ENCODE data around the gene ADM2.
"Not testable (repeated sequence)": the region's sequence is repeated elsewhere in the genome, so short reads cannot be mapped to it uniquely, and the experiment has no call there.

Gene ADM2

DNA sequence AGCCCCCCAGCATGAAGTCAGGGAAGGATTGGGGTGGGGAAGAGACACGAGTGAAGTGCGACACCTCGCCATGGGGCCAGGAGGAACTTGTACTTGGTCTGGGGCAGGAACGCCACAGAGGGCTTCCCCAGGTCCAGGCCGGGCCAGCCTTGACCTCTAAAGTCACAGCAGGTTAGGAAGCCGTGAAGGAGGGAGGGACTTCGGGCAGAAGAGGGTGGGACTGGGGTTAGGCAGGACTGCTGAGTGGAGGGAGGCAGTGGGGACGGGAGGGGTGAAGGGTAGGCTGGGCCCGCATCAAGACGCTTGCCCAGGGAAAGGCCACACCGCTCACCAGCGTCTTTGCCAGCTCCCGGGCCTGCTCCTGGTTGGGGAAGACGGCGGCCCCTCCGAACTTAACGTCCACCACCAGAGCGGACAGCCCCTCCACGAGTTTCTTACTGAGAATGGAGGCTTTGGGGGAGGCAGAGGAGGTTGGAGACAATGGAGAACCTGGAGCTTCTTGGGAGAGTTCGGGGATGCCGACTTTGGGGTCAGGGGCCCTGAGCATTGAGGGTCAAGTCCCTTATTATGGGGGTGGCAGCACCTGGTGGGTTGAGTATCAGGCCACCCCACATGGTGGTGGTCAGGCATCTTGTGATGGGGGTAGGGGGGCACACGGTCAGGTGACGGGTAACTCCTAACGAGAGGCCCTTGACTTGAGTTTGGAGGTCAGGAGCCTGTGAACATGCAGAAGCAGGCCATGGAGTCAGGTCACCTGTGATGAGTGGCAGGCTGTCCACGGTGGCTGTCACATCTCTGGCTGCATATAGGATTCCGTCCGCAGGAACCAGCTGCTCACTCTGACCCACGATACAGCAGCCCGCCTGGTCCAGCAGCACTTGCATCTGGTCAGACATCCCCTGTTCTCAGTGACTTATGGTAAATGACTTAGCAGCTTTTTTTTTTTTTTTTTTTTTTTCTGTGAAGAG lies 45.8 kb downstream of the ADM2 start:
- peak; percentile 18 for DNase-seq

DNA sequence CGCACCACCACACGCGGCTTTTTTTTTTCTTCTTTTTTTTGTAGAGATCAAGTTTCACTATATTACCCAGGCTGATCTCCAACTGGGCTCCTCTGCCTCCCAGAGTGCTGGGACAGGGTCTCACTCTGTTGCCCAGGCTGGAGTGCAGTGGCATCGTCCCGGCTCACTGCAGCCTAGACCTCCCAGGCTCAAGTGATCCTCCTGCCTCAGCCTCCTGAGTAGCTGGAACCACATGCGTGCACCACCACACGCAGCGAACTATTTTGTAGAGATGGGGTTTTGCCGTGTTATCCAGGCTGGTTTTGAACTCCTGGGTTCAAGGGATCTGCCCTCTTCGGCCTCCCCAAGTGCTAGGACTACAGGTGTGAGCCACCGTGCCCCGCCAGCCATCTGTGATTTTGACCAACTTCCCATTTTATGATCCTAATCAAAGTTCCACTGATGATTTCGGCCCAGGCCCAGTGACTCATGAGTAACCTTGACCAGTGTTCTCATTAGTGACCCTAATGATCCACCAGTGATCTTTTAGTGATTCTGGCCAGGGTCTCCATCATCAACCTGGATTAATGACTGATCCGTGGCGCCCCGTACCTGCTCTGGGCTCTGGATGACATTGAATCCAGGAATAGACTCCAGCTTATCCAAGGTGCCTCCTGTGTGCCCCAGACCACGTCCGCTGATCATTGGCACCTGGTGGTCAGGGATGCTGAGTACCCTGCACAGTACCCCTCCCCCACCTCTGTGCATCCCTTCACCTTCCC lies 46.8 kb downstream of the ADM2 start:
- no peak for DNase-seq

DNA sequence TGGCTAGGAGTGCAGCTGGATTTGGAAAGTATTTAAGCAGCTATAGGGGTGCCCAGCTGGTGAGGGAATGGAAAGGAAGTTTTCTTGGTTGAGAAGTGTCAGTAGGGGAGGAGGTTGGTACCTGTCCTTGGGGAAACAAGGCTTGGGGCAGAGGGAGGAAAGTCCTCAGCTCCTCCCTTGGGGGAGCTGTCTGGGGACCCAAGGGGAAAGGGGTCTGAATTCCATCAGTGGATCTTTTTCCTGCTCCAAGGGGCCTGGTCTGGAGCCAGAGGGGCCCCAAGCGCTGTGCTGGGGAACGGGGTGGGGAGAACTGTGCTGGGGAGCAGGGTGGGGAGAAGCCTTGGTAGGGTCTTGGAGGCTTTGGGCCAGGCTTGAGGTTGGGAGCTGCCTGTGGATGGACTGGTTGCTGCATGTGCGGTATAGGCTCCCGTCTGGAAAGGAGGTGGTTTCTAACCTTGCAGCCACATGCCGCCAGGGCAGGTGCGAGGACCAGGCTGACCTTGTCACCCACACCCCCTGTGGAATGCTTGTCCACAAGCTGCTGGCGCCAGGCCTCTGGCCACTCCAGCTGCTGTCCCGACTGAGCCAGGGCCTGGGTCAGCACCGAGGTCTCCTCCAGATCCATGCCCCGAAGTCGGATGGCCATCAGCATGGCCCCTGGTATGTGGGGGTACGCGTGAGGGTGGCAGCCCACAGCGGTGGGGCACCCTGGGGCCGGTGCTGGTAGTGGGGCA lies 47.5 kb downstream of the ADM2 start:
- no peak for DNase-seq

DNA sequence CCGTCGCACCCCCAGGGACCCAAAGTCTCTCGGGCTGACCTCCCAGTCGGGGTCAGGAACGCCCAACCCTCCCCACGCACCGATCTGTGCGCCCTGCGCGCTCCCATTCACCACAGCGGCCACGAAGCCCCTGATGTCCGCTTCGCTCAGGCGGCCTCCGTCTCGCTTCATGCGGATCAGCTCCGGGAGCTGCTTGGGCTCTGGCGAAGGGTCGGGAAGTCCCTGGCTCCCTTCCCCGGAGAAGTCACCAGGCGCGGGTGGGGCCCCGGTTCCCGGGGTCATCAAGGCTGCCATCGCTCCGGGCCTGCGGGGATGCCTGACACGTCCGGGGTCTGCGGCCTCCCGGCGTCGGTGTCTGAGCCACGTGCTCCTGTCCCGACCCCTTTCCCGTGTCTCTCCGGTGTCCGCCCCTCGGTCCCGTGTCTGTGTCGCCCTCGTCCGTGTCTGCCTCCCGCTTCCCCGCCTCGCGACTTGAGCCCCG lies 48.1 kb downstream of the ADM2 start:
- no peak for DNase-seq

DNA sequence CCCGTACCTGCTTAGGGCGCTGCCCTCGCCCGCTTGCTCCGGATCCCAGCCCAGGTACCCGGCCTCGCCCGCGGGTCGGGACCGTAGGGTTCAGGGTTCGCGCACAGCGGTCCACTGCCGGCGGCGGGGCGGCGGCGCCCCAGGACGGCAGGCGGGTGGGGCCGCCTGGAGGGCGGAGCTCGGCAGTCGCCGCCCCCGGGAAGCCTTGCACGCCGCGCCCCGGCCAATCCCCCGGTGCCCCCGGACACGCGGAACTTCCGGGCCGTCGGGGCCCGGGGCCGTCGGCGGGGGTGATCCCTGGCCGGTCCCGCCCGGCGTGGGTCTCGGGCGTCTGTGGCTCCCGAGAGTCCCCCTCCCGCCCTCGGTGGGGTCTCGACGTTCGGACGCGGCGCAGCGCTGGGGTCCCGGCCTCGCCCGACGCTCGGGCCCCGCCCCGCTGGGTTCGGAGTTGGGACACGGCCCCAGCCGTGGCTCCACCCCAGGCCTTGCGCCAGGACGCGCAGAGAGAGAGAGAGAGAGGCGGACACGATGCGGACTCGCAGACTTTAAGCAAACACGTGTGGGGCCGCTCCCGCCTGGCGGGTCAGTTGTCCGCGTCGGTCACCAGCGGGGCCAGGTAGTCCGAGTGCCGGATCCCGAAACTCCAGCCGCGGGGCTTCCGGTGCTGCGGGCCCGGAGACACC lies 48.7 kb downstream of the ADM2 start, which contains the start of gene TYMP:
TSS of gene TYMP (minus strand) at position 116 of the 683 bp plus-strand sequence. CDS start 303 bp downstream, outside the sequence.
- DNase-seq = peak; percentile 49

DNA sequence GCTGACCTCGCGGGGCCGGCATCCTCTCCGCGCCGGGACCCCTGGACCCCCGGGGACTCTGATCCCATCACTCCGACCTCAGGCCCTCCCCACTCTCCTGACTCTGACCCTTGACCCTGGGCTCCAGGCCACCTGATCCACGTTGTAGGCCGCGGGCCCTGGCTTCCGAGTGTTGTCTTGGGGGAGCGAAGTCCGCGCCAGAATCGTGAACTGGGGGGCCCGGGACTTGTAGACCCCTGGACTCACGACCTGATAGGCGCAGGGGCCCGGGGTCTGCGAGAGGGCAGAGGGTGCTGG lies 49.2 kb downstream of the ADM2 start:
- DNase-seq = no peak

DNA sequence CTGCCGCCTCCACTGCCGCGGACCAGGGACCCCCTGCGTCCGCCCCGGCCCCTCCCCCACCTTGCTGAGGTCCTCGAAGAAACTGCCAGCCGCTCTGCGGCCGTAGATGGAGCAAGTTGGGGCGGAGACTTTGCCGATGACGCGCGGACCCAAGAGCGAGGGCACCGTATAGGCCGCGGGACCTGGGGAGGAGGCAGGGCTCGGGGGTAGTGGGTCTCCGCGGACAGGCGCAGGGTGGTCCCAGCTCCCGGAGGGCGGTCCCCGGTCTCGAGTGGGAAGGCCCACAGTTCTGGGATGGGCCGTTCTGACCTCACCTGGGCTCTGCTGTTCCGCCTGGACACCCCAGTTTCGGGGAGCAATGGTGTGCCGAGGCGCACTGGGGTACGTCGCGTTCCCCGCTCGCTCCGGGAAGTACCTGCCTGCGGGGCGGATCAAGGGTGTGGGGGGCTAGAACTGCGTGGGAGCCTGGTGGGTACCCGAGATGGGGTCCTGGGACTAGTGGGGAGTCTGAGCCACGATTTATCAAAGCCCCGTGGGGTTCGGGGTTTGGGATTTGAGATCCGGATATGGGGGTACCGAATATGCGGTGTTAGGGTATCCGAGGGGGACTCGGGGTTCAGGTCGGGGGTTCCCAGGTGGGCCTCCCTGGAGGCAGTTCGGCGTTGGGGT lies 49.7 kb downstream of the ADM2 start:
- DNase-seq = peak; percentile 81

DNA sequence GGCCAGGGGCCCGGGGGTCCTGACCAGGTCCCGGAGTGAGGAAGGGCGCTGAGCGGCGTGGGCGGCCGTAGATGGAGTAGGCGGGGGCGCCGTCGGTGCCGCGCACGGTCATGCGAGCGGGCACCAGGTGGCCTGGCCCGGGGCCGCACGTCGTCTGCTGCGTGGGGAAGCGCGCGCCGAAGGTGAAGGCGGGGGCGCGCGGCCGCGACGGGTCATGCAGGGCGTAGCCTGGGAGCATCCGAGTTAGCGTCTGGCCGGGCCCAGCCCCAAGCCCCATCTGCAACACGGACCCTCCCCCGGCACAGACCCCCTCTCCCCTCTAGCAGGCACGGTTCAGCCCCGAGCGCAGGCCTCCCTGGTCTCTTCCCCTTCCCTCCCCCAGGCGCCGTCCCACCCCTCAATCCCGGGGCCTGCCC lies 50.2 kb downstream of the ADM2 start:
- DNase-seq = peak; percentile 27

DNA sequence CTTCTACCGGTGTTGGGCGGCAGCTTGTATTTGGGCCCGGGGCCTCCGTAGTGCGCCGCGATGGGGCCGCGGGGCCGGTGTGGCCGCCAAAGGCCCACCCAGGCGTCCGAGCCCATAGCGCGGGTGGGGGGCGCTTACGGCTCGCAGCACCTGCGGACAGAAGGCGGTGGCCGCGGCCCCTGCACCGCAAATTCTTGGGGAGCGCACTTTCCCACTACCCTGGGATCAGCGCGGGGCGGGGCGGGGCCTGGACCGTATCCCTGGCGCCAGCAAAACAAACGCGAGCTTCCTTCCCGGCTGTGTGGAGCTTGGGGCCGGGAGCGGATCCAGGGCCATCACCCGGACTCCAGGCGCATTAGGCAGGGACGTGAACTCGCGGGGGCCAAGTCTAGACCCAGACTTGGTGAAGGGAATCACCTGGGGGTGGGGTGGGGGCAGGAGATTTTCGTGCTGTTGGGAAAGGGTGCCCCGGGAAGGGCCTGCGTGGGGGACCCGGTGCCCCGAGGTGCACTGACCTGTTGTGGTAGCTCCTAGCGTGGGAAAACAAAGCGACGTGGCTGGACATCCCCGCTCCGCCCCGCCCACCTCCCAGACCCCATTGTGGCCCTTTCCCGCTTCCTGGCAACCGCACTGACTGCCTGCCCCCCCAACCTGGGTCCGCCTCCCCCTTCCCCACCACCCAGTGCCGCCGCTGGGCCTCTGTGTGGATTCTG lies 50.8 kb downstream of the ADM2 start:
- peak; percentile 49 for DNase-seq

DNA sequence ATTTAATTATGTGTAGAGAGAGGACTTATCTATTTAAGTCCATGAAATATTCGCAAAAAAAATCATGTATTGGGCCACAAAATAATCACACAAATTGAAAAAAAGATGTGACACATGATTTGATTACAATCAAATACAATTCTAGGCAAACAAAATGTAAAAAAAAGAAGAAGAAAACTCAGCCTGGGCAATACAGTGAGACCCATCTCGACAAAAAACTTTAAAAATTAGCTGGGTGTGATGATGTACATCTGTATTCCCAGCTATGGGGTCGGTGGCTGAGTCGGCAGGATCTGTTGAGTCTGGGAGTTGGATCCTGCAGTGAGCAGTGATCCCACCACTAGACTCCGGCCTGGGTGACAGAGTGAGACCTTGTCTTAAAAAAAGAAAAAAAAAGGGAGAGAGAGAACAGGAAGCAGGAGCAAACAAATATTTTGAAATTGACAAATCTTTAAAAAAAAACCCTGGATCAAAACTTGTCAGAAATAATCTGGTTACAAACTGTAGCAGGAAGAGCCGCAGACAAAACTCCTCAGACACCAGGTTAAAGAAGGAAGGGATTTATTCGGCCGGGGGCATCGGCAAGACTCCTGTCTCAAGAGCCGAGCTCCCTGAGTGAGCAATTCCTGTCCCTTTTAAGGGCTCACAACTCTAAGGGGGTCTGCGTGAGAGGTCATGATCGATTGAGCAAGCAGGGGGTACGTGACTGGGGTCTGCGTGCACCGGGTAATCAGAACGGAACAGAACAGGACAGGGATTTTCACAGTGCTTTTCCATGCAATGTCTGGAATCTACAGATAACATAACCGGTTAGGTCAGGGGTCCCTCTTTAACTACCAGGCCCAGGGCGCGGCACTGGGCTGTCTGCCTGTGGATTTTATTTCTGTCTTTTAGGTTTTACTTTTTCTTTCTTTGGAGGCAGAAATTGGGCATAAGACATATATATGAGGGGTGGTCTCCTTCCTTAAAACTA lies 51.8 kb downstream of the ADM2 start:
- no peak for DNase-seq

DNA sequence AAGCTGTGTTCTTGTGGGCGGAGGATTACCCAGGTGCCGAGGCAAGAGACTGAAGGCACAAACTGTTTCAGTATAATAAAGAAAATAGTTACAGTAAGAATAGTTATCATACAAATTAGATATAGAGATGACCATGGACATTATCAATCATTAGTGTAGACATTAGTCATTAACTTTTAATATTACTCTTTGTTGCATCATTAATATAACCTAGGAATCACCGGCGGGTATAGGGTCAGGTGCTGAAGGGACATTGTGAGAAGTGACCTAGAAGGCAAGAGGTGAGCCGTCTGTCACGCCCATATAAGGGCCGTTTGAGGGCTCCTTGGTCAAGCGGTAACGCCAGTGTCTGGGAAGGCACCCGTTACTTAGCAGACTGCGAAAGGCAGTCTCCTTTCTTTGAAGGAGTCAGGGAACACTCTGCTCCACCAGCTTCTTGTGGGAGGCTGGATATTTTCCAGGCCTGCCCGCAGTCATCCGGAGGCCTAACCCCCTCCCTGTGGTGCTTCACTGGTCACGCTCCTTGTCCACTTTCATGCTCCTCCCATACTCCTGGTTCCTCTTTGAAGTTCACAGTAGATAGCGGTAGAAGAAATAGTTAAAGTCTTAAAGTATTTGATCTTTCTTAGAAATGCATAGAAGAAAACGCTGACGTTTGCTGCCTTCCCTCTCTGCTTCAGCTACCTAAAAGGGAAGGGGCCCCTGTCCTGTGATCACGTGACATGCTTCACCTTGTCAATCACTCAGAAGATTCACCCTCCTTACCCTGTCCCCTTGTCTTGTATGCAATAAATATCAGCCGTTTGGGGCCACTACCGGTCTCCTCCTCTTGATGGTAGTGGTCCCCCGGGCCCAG lies 52.7 kb downstream of the ADM2 start:
- not testable (repeated sequence) for DNase-seq

DNA sequence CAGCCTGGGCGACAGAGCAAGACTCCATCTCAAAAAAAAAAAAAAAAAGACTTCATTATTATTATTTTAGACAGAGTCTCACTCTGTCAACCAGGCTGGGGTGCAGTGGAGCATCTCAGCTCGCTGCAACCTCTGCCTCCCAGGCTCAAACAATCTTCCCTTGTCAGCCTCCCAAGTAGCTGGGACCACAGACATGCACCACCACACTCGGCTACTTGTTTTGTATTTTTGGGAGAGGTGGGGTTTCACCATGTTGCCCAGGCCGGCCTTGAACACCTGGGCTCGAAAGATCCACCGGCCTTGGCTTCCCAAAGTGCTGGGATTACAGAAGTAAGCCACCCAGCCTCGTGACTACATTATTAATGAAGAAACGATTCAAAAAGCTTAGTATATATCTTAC lies 53.8 kb downstream of the ADM2 start:
- DNase-seq = no peak

All from NCI-H226 (cell line).